Lower lobe of right lung (tissue), 2 donors: Measurements from ENCODE around the gene WDFY3. TPM values are rescaled to one million over a fixed set of nuclear protein-coding genes. Genes with fewer than 3 reads are reported as not detected.

Experiments used
- ATAC-seq, 2 donors: fragments of 200-7000 bp; cut with Tn5 transposase; one replicate each; pipeline ENCODE4 v1.9.1; 2020 to 2022; ENCODE audit warnings: mild to moderate bottlenecking in 2 of 2, moderate library complexity in 2 of 2
- DNase-seq: peaks from one replicate; pipeline ENCODE4 v3.0.0-alpha.2; 2020
- H3K27ac ChIP-seq: fragments of 200-600 bp; one replicate; pipeline ENCODE4 v1.8.0; 2022
- H3K27me3 ChIP-seq: fragments of 200-600 bp; one replicate; pipeline ENCODE4 v1.8.0; 2022; ENCODE audit warnings: low read depth
- H3K36me3 ChIP-seq: fragments of 200-600 bp; one replicate; pipeline ENCODE4 v1.8.0; 2022; ENCODE audit warnings: mild to moderate bottlenecking
- H3K4me1 ChIP-seq: fragments of 200-600 bp; one replicate; pipeline ENCODE4 v1.8.0; 2022
- H3K4me3 ChIP-seq: fragments of 200-600 bp; one replicate; pipeline ENCODE4 v1.8.0; 2022; ENCODE audit warnings: mild to moderate bottlenecking
- H3K9me3 ChIP-seq: fragments of 200-600 bp; one replicate; pipeline ENCODE4 v1.8.0; 2022
- CTCF ChIP-seq: fragments of 200-600 bp; IDR thresholded peaks from one replicate; pipeline ENCODE4 v1.8.0; 2022; ENCODE audit warnings: antibody characterized with exemption, mild to moderate bottlenecking
- intact Hi-C: fragments of 100-400 bp; cut with DNase I; formaldehyde crosslinking; loops from one replicate; pipeline ENCODE4 v1.11.0; 2022
- total RNA-seq: library from RNA; stranded (reverse); fragmentation: NEBNext Ultra II Directional; extraction: Animal tissue kit (Norgen Biotek cat#: 25700); gene quantifications from one replicate; pipeline ENCODE4 v1.2.1, GENCODE V29; 2021
- donor health status: DM: no; HTN: yes; CAD: no; lungs with severe emphysema.

WDFY3 gene
- total RNA-seq, 1 donor from 2014 or later: 125 TPM

GRCh38 chr4:84994280-84994679, 27.8 kb upstream of the WDFY3 start:
- intact Hi-C loops: no loop called here
- no peak for TF ChIP-seq CTCF
- no peaks in the 10 kb centered on the region for H3K27me3 ChIP-seq
- no peaks in the 10 kb centered on the region for H3K36me3 ChIP-seq
- no peak overlapping the region for H3K27ac ChIP-seq
- no peak overlapping the region for H3K4me3 ChIP-seq
- no peaks in the 10 kb centered on the region for H3K9me3 ChIP-seq
- ATAC-seq (no peak), DNase-seq (no peak)
- no peaks in the 10 kb centered on the region for H3K4me1 ChIP-seq

DNA sequence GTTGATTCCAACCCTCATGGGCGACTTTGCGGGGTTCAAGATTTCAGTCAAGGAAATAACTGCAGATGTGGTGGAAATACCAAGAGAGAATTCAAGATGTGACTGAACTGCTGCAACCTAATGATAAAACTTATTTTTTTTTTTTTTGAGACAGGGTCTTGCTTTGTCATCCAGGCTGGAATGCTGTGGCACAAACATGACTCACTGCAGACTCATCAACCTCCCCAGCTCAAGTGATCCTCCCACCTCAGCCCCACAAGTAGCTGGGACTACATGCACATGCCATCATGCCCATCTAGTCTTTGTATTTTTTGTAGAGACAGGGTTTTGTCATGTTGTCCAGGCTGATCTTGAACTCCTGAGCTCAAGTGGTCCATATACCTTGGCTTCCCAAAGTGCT, 19.5 kb upstream of the WDFY3 start:
- no peaks in the 10 kb centered on the region for H3K27me3 ChIP-seq
- no peak for ATAC-seq
- intact Hi-C loops: no loop called here

DNA sequence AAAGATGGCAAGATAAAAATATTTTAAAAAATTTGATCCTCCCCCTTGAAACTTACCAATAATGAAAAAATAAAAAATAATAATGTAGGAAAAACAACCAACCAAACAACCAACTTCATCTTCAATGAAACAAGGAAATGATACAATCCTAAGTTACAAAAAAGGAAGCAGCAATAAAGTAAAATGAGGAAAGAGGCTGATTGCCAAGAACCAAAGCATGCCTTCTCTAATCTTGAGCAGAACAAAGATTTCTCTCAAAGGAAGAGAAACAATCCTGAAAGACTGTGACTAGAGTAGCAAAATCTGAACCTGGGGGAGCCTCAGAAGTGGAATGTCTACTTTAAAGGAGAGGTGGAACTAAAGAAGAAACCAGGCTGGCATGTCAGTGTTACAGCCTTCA, 10.9 kb upstream of the WDFY3 start:
- H3K4me3 ChIP-seq: no peak overlapping the region
- intact Hi-C loops: no loop called here
- no peaks in the 10 kb centered on the region for H3K9me3 ChIP-seq
- H3K4me1 ChIP-seq: no peaks in the 10 kb centered on the region
- H3K36me3 ChIP-seq: no peaks in the 10 kb centered on the region
- TF ChIP-seq CTCF: no peak
- no peak for DNase-seq
- H3K27ac ChIP-seq: no peak overlapping the region
- no peak for ATAC-seq
- no peaks in the 10 kb centered on the region for H3K27me3 ChIP-seq

More for the DNA sequence above, 19.5 kb upstream of the WDFY3 start:
- DNase-seq: no peak
- TF ChIP-seq CTCF: no peak
- no peaks in the 10 kb centered on the region for H3K9me3 ChIP-seq
- H3K4me3 ChIP-seq: no peak overlapping the region
- H3K4me1 ChIP-seq: no peaks in the 10 kb centered on the region
- H3K27ac ChIP-seq: no peak overlapping the region
- no peaks in the 10 kb centered on the region for H3K36me3 ChIP-seq

GRCh38 chr4:84973856-84974255, 7.4 kb upstream of the WDFY3 start:
- H3K36me3 ChIP-seq: no peaks in the 10 kb centered on the region
- no peak for ATAC-seq

GRCh38 chr4:84971319-84971932, 4.9 kb upstream of the WDFY3 start:
- H3K27ac ChIP-seq: no peak overlapping the region
- TF ChIP-seq CTCF: peak; percentile 60
- intact Hi-C loops: no loop called here
- H3K4me1 ChIP-seq: peaks cover 14% of the 10 kb centered on the region
- no peaks in the 10 kb centered on the region for H3K27me3 ChIP-seq
- no peak for ATAC-seq
- no peaks in the 10 kb centered on the region for H3K36me3 ChIP-seq
- no peaks in the 10 kb centered on the region for H3K9me3 ChIP-seq
- no peak for DNase-seq
- no peak overlapping the region for H3K4me3 ChIP-seq

More at GRCh38 chr4:84973856-84974255, 7.4 kb upstream of the WDFY3 start:
- no peak for DNase-seq
- peaks cover 7% of the 10 kb centered on the region for H3K4me1 ChIP-seq
- TF ChIP-seq CTCF: no peak
- intact Hi-C loops: no loop called here
- H3K27me3 ChIP-seq: no peaks in the 10 kb centered on the region
- no peaks in the 10 kb centered on the region for H3K9me3 ChIP-seq
- H3K4me3 ChIP-seq: no peak overlapping the region
- no peak overlapping the region for H3K27ac ChIP-seq
